ENCODE results near the gene CASP7. TPM values are rescaled to one million over a fixed set of nuclear protein-coding genes. Genes with fewer than 3 reads are reported as not detected.

CASP7 gene
- polyA plus RNA-seq, 1 donor, result 31.3 TPM

GRCh38 chr10:113752553-113752952 lies 72.8 kb downstream of the CASP7 start:
- peak overlapping the region; percentile 82 for H3K27ac ChIP-seq (ENCODE audit: low read length)
- no CpG with 5 or more reads among the region's 1 CpG for WGBS (ENCODE audit: insufficient coverage, low lambda C conversion rate)
- peaks cover 34% of the 10 kb centered on the region for H3K4me1 ChIP-seq (ENCODE audit: control insufficient read depth, insufficient read depth, low read length)
- no peaks in the 10 kb centered on the region for H3K27me3 ChIP-seq (ENCODE audit: control insufficient read depth, insufficient read depth, low read length)
- H3K36me3 ChIP-seq (ENCODE audit: control insufficient read depth, insufficient read depth, low read length), result peaks cover 2% of the 10 kb centered on the region
- H3K9me3 ChIP-seq (ENCODE audit: control insufficient read depth, low read depth, low read length), result no peaks in the 10 kb centered on the region
- peak overlapping the region; percentile 30 for H3K4me3 ChIP-seq (ENCODE audit: low read length)
- DNase-seq, result peak in 1 of 2 donors; percentile 75

GRCh38 chr10:113753020-113753692 lies 73.4 kb downstream of the CASP7 start:
- WGBS (ENCODE audit: insufficient coverage, low lambda C conversion rate), result 67% methylated on average over 1 of the region's 9 CpGs
- Histone ChIP-seq H3K36me3 (ENCODE audit: control insufficient read depth, insufficient read depth, low read length) (peaks cover 2% of the 10 kb centered on the region), H3K27ac (ENCODE audit: low read length) (peak overlapping the region; percentile 82), H3K9me3 (ENCODE audit: control insufficient read depth, low read depth, low read length) (no peaks in the 10 kb centered on the region), H3K4me1 (ENCODE audit: control insufficient read depth, insufficient read depth, low read length) (peaks cover 28% of the 10 kb centered on the region), H3K4me3 (ENCODE audit: low read length) (peak overlapping the region; percentile 30), H3K27me3 (ENCODE audit: control insufficient read depth, insufficient read depth, low read length) (no peaks in the 10 kb centered on the region)
- peak in 1 of 2 donors; percentile 71 for DNase-seq

- peaks cover 28% of the 10 kb centered on the region for H3K4me1 ChIP-seq (ENCODE audit: control insufficient read depth, insufficient read depth, low read length)
Observed at GRCh38 chr10:113754125-113754524, 74.4 kb downstream of the CASP7 start.

GRCh38 chr10:113754768-113755167 lies 75.1 kb downstream of the CASP7 start:
- no CpG with 5 or more reads among the region's 9 CpGs for WGBS (ENCODE audit: insufficient coverage, low lambda C conversion rate)
- Histone ChIP-seq H3K27me3 (ENCODE audit: control insufficient read depth, insufficient read depth, low read length) (no peaks in the 10 kb centered on the region), H3K36me3 (ENCODE audit: control insufficient read depth, insufficient read depth, low read length) (peaks cover 2% of the 10 kb centered on the region), H3K4me3 (ENCODE audit: low read length) (no peak overlapping the region), H3K9me3 (ENCODE audit: control insufficient read depth, low read depth, low read length) (no peaks in the 10 kb centered on the region), H3K4me1 (ENCODE audit: control insufficient read depth, insufficient read depth, low read length) (peaks cover 28% of the 10 kb centered on the region), H3K27ac (ENCODE audit: low read length) (peak overlapping the region; percentile 74)
- peak; percentile 66 to 87 for DNase-seq

More at GRCh38 chr10:113754125-113754524, 74.4 kb downstream of the CASP7 start:
- H3K27ac ChIP-seq (ENCODE audit: low read length), result peak overlapping the region; percentile 74
- no peaks in the 10 kb centered on the region for H3K27me3 ChIP-seq (ENCODE audit: control insufficient read depth, insufficient read depth, low read length)
- no peaks in the 10 kb centered on the region for H3K9me3 ChIP-seq (ENCODE audit: control insufficient read depth, low read depth, low read length)
- no peak overlapping the region for H3K4me3 ChIP-seq (ENCODE audit: low read length)
- DNase-seq, result no peak
- WGBS (ENCODE audit: insufficient coverage, low lambda C conversion rate), result no CpG with 5 or more reads among the region's 3 CpGs
- H3K36me3 ChIP-seq (ENCODE audit: control insufficient read depth, insufficient read depth, low read length), result peaks cover 2% of the 10 kb centered on the region

- no peak for DNase-seq
- Histone ChIP-seq H3K9me3 (ENCODE audit: control insufficient read depth, low read depth, low read length) (no peaks in the 10 kb centered on the region), H3K27ac (ENCODE audit: low read length) (no peak overlapping the region), H3K36me3 (ENCODE audit: control insufficient read depth, insufficient read depth, low read length) (peaks cover 2% of the 10 kb centered on the region), H3K4me3 (ENCODE audit: low read length) (no peak overlapping the region), H3K4me1 (ENCODE audit: control insufficient read depth, insufficient read depth, low read length) (peaks cover 24% of the 10 kb centered on the region), H3K27me3 (ENCODE audit: control insufficient read depth, insufficient read depth, low read length) (no peaks in the 10 kb centered on the region)
- WGBS (ENCODE audit: insufficient coverage, low lambda C conversion rate), result 100% methylated on average over 1 of the region's 12 CpGs
Observed at GRCh38 chr10:113756940-113757543, 77.3 kb downstream of the CASP7 start.

- peaks cover 5% of the 10 kb centered on the region for H3K9me3 ChIP-seq (ENCODE audit: control insufficient read depth, low read depth, low read length)
- no peak overlapping the region for H3K4me3 ChIP-seq (ENCODE audit: low read length)
- WGBS (ENCODE audit: insufficient coverage, low lambda C conversion rate), result no CpG with 5 or more reads among the region's 1 CpG
- peak overlapping the region; percentile 40 for H3K27ac ChIP-seq (ENCODE audit: low read length)
- no peak for DNase-seq
- H3K27me3 ChIP-seq (ENCODE audit: control insufficient read depth, insufficient read depth, low read length), result no peaks in the 10 kb centered on the region
- H3K4me1 ChIP-seq (ENCODE audit: control insufficient read depth, insufficient read depth, low read length), result peaks cover 20% of the 10 kb centered on the region
- no peaks in the 10 kb centered on the region for H3K36me3 ChIP-seq (ENCODE audit: control insufficient read depth, insufficient read depth, low read length)
Observed at GRCh38 chr10:113762083-113762482, 82.4 kb downstream of the CASP7 start.

GRCh38 chr10:113764582-113764981 lies 84.9 kb downstream of the CASP7 start:
- Histone ChIP-seq H3K4me1 (ENCODE audit: control insufficient read depth, insufficient read depth, low read length) (peaks cover 20% of the 10 kb centered on the region), H3K36me3 (ENCODE audit: control insufficient read depth, insufficient read depth, low read length) (peaks cover 11% of the 10 kb centered on the region), H3K4me3 (ENCODE audit: low read length) (no peak overlapping the region), H3K9me3 (ENCODE audit: control insufficient read depth, low read depth, low read length) (peaks cover 5% of the 10 kb centered on the region), H3K27me3 (ENCODE audit: control insufficient read depth, insufficient read depth, low read length) (no peaks in the 10 kb centered on the region), H3K27ac (ENCODE audit: low read length) (peak overlapping the region; percentile 70)
- peak in 1 of 2 donors; percentile 62 for DNase-seq
- 29% methylated on average over 1 of the region's 1 CpG for WGBS (ENCODE audit: insufficient coverage, low lambda C conversion rate)

- H3K27ac ChIP-seq (ENCODE audit: low read length), result peak overlapping the region; percentile 70
- peaks cover 23% of the 10 kb centered on the region for H3K36me3 ChIP-seq (ENCODE audit: control insufficient read depth, insufficient read depth, low read length)
- WGBS (ENCODE audit: insufficient coverage, low lambda C conversion rate), result no CpG with 5 or more reads among the region's 3 CpGs
- peaks cover 5% of the 10 kb centered on the region for H3K9me3 ChIP-seq (ENCODE audit: control insufficient read depth, low read depth, low read length)
- no peak overlapping the region for H3K4me3 ChIP-seq (ENCODE audit: low read length)
- peak in 1 of 2 donors; percentile 74 for DNase-seq
- H3K4me1 ChIP-seq (ENCODE audit: control insufficient read depth, insufficient read depth, low read length), result peaks cover 20% of the 10 kb centered on the region
- no peaks in the 10 kb centered on the region for H3K27me3 ChIP-seq (ENCODE audit: control insufficient read depth, insufficient read depth, low read length)
Observed at GRCh38 chr10:113765910-113766309, 86.2 kb downstream of the CASP7 start.

GRCh38 chr10:113767222-113767621 lies 87.5 kb downstream of the CASP7 start:
- H3K27ac ChIP-seq (ENCODE audit: low read length), result no peak overlapping the region
- peaks cover 17% of the 10 kb centered on the region for H3K4me1 ChIP-seq (ENCODE audit: control insufficient read depth, insufficient read depth, low read length)
- no peaks in the 10 kb centered on the region for H3K27me3 ChIP-seq (ENCODE audit: control insufficient read depth, insufficient read depth, low read length)
- WGBS (ENCODE audit: insufficient coverage, low lambda C conversion rate), result no CpG with 5 or more reads among the region's 2 CpGs
- no peak overlapping the region for H3K4me3 ChIP-seq (ENCODE audit: low read length)
- no peak for DNase-seq
- peaks cover 5% of the 10 kb centered on the region for H3K9me3 ChIP-seq (ENCODE audit: control insufficient read depth, low read depth, low read length)
- peaks cover 32% of the 10 kb centered on the region for H3K36me3 ChIP-seq (ENCODE audit: control insufficient read depth, insufficient read depth, low read length)

GRCh38 chr10:113770346-113770745 lies 90.6 kb downstream of the CASP7 start:
- Histone ChIP-seq H3K36me3 (ENCODE audit: control insufficient read depth, insufficient read depth, low read length) (peaks cover 51% of the 10 kb centered on the region), H3K4me1 (ENCODE audit: control insufficient read depth, insufficient read depth, low read length) (peaks cover 8% of the 10 kb centered on the region), H3K27ac (ENCODE audit: low read length) (no peak overlapping the region), H3K27me3 (ENCODE audit: control insufficient read depth, insufficient read depth, low read length) (no peaks in the 10 kb centered on the region), H3K4me3 (ENCODE audit: low read length) (no peak overlapping the region), H3K9me3 (ENCODE audit: control insufficient read depth, low read depth, low read length) (no peaks in the 10 kb centered on the region)
- DNase-seq, result no peak
- WGBS (ENCODE audit: insufficient coverage, low lambda C conversion rate), result 100% methylated on average over 2 of the region's 4 CpGs

All from large intestine (tissue), 3 donors.